Activated CD4-positive, alpha-beta T cell treated with anti-CD3 and anti-CD28 coated beads, Interleukin-2, amount 50 U/mL, for 16 hours (primary cell): ENCODE data around the gene SNX32.
A peak's percentile ranks its signal among the peaks of the same experiment; 100 is the strongest.

Experiments used
- DNase-seq: peaks from one replicate; pipeline ENCODE4 v3.0.0-alpha.2; 2020

The SNX32 gene

DNA sequence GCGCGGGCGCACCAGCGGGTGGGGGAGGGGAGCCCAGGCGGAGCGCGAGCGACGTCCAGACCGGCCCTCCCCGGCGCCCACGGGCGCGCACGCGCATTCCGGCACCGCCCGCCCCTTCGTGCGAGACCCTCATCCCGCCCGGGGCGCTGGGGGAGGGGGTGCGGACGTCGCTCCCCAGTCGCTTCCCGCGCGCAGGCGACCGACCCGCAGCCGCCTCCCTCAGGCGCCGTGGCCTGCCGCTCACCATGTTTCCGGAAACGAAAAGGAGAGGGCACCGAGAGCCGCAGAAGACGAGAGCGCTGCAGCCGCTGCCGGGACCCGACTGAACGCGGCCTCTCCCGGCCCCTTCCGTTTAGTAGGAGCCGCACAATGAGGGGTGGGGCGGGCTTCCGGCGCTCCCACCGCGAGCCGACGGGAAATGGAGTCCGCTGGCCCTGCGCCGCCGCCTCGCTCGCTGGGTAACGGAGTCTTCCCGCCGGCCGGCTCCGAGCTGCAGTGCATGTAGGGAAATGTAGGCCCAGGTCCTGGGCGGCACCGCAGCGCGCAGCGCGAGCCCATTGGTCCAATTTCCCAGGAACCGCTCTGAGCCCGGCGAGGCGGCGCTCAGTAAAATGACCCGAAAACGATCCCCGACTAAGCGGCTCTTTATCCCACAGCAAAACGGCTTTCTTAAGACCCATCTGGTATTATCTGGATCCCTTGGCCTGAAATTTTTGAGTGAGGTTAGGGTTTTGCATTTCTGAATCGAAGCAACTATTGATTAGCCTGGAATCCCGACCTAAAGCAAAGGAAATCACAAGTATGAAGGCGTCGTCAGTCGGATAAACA is 24.3 kb downstream of the SNX32 start, which contains the start of gene CFL1:
Gene CFL1, minus strand, starts transcription at position 328 of the 828 bp plus-strand sequence. Its CDS starts 81 bp downstream, at position 247.
- DNase-seq, result peak; percentile 99

GRCh38 chr11:65858681-65859087 is 24.9 kb downstream of the SNX32 start:
- DNase-seq, result no peak

GRCh38 chr11:65859095-65859811 is 25.5 kb downstream of the SNX32 start:
- DNase-seq, result peak; percentile 99

DNA sequence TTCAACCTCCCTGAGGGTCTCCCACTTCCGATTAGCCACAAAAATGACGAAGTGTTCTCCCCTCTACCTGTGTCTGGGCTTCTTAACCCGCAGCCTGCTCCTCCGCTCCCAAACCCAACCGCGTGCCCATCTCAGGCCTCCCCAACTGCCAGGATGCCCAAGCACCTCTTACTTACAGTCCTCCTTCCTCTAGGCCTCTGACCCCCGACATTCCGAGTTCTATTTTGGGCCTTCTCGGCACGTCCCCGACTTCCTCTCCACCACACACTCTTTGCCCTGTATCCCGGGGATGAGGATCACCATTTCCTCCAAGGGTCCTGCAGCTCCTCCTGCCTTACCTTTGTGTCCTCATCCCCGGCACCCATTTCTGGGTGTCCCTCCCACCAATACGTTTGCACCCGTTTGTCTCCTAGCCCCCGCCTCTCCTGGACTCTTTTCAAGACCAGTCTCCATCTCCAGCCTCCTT is 26.1 kb downstream of the SNX32 start:
- DNase-seq, result no peak

GRCh38 chr11:65860278-65861164 is 26.8 kb downstream of the SNX32 start, which contains the start of gene MUS81:
MUS81 (plus strand) TSS chr11:65860433; CDS start chr11:65860754, 321 bp downstream.
- peak; percentile 98 for DNase-seq

GRCh38 chr11:65861165-65861505 is 27.4 kb downstream of the SNX32 start:
- DNase-seq, result no peak

- DNase-seq, result no peak
Measured at GRCh38 chr11:65861533-65862183, 27.9 kb downstream of the SNX32 start.

DNA sequence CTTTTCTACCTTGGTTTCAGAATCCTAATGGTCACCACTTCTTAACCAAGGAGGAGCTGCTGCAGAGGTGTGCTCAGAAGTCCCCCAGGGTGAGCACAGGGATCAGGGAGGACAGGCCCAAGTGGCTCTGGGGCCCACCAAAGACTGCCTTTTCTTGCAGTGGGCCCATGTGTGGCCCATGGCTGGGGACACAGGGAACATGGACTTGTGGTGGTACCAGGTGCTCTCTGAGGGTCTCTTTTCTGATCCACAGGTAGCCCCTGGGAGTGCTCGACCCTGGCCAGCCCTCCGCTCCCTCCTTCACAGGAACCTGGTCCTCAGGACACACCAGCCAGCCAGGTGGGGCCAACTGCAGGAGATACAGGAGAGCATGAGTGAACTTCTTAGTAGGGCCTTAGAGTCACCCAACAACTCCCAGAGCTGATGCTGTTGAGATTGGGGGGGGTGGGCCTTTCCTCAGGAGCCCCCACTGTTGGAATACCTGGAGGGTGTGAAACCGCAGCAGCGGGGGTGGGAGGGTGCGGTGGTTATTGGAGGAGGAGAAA is 28.5 kb downstream of the SNX32 start:
- no peak for DNase-seq

- DNase-seq, result no peak
Measured at GRCh38 chr11:65862941-65863888, 29.5 kb downstream of the SNX32 start.

- DNase-seq, result no peak
Measured at GRCh38 chr11:65863889-65864705, 30.3 kb downstream of the SNX32 start.

DNA sequence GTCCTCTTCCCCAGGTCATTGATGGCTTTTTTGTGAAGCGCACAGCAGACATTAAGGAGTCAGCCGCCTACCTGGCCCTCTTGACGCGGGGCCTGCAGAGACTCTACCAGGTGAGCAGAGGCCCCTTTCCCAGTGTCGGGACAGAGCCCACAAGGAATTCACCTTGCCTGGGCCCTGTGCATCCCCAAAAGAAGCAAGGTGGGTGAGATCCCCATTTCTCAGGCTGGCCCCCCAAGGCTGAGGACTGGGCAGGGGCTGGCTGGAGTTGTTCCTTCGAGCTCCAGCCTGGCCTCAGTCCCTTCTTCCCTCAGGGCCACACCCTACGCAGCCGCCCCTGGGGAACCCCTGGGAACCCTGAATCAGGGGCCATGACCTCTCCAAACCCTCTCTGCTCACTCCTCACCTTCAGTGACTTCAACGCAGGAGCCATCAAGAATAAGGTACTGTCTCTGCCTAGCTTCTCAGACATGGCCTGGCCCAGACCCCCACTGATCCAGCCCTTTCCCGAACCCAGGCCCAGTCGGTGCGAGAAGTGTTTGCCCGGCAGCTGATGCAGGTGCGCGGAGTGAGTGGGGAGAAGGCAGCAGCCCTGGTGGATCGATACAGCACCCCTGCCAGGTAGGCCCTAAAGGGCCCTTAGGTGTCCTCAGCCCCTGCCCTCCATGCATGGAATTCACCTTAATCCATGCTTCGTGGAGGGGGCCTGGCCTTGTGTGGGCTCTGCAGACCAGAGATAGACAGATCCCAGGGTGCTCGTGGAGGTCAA is 31.1 kb downstream of the SNX32 start:
- DNase-seq, result no peak

GRCh38 chr11:65865550-65866172 is 31.9 kb downstream of the SNX32 start:
- DNase-seq, result no peak

- DNase-seq, result no peak
Measured at GRCh38 chr11:65866509-65867283, 32.9 kb downstream of the SNX32 start.

- DNase-seq, result no peak
Measured at GRCh38 chr11:65867284-65868071, 33.7 kb downstream of the SNX32 start.

GRCh38 chr11:65868076-65868667 is 34.4 kb downstream of the SNX32 start:
- DNase-seq, result no peak

- no peak for DNase-seq
Measured at GRCh38 chr11:65868907-65869306, 35.1 kb downstream of the SNX32 start.
